Mucosa of rectum (tissue), 2 donors: Measurements from ENCODE around the gene FLT3.
"Not testable (repeated sequence)": the region's sequence is repeated elsewhere in the genome, so short reads cannot be mapped to it uniquely, and the experiment has no call there.

Experiments
- H3K27ac ChIP-seq, 2 donors: one replicate each; pipeline ENCODE4 v1.7.0; 2013; ENCODE audit warnings: inconsistent platforms in 2 of 2, low read depth in 2 of 2, low read length in 2 of 2
- H3K27me3 ChIP-seq, 2 donors: one replicate each; pipeline ENCODE4 v1.7.0; 2013; ENCODE audit warnings: low read length in 2 of 2; ENCODE audit not compliant: control insufficient read depth in 2 of 2, insufficient read depth in 2 of 2
- H3K36me3 ChIP-seq, 2 donors: one replicate each; pipeline ENCODE4 v1.7.0; 2013; ENCODE audit warnings: low read length in 2 of 2; ENCODE audit not compliant: control insufficient read depth in 2 of 2, insufficient read depth in 2 of 2
- H3K4me1 ChIP-seq, 2 donors: one replicate each; pipeline ENCODE4 v1.7.0; 2013; ENCODE audit warnings: low read length in 2 of 2, mild to moderate bottlenecking in 1 of 2; ENCODE audit not compliant: control insufficient read depth in 2 of 2, insufficient read depth in 2 of 2
- H3K4me3 ChIP-seq, 2 donors: one replicate each; pipeline ENCODE4 v1.7.0; 2013; ENCODE audit warnings: low read length in 2 of 2
- H3K9ac ChIP-seq, 2 donors: one replicate each; pipeline ENCODE4 v1.7.0; 2013; ENCODE audit warnings: low read length in 2 of 2, low read depth in 1 of 2, mild to moderate bottlenecking in 1 of 2
- H3K9me3 ChIP-seq, 2 donors: one replicate each; pipeline ENCODE4 v1.7.0; 2013; ENCODE audit warnings: low read length in 2 of 2; ENCODE audit not compliant: control insufficient read depth in 2 of 2
- donor health status: healthy.
- donor health status: Normal muscosa, but diverticular disease.

Gene FLT3

GRCh38 chr13:28032438-28032837, 67.9 kb downstream of the FLT3 start:
- H3K36me3 ChIP-seq, H3K27ac ChIP-seq, H3K4me1 ChIP-seq, H3K27me3 ChIP-seq, H3K9ac ChIP-seq, H3K4me3 ChIP-seq, H3K9me3 ChIP-seq: not testable (repeated sequence)

- Histone ChIP-seq H3K4me3 (no peak overlapping the region), H3K27me3 (peaks cover 0 to 3% of the 10 kb centered on the region in 2 donors), H3K27ac (peak overlapping the region in 1 of 2 donors; percentile 14), H3K4me1 (no peaks in the 10 kb centered on the region), H3K36me3 (no peaks in the 10 kb centered on the region), H3K9me3 (no peaks in the 10 kb centered on the region), H3K9ac (no peak overlapping the region)
Measured at GRCh38 chr13:28031896-28032288, 68.5 kb downstream of the FLT3 start.

GRCh38 chr13:28031220-28031895, 69.0 kb downstream of the FLT3 start:
- no peaks in the 10 kb centered on the region for H3K9me3 ChIP-seq
- no peak overlapping the region for H3K4me3 ChIP-seq
- H3K27me3 ChIP-seq = peaks cover 0 to 3% of the 10 kb centered on the region in 2 donors
- H3K9ac ChIP-seq = no peak overlapping the region
- no peaks in the 10 kb centered on the region for H3K4me1 ChIP-seq
- H3K27ac ChIP-seq = peak overlapping the region in 1 of 2 donors; percentile 14
- no peaks in the 10 kb centered on the region for H3K36me3 ChIP-seq

- Histone ChIP-seq H3K4me3 (no peak overlapping the region), H3K9ac (no peak overlapping the region), H3K27me3 (peaks cover 0 to 3% of the 10 kb centered on the region in 2 donors), H3K9me3 (no peaks in the 10 kb centered on the region), H3K36me3 (no peaks in the 10 kb centered on the region), H3K27ac (no peak overlapping the region), H3K4me1 (no peaks in the 10 kb centered on the region)
Measured at GRCh38 chr13:28027607-28028364, 72.6 kb downstream of the FLT3 start.

GRCh38 chr13:28027071-28027470, 73.3 kb downstream of the FLT3 start:
- no peak overlapping the region for H3K27ac ChIP-seq
- H3K4me1 ChIP-seq = no peaks in the 10 kb centered on the region
- H3K27me3 ChIP-seq = peaks cover 0 to 3% of the 10 kb centered on the region in 2 donors
- no peaks in the 10 kb centered on the region for H3K36me3 ChIP-seq
- no peaks in the 10 kb centered on the region for H3K9me3 ChIP-seq
- no peak overlapping the region for H3K9ac ChIP-seq
- H3K4me3 ChIP-seq = no peak overlapping the region

- H3K36me3 ChIP-seq = no peaks in the 10 kb centered on the region
- H3K9ac ChIP-seq = no peak overlapping the region
- H3K4me3 ChIP-seq = no peak overlapping the region
- H3K9me3 ChIP-seq = no peaks in the 10 kb centered on the region
- no peaks in the 10 kb centered on the region for H3K27me3 ChIP-seq
- H3K27ac ChIP-seq = no peak overlapping the region
- no peaks in the 10 kb centered on the region for H3K4me1 ChIP-seq
Measured at GRCh38 chr13:28026508-28026907, 73.9 kb downstream of the FLT3 start.

- no peaks in the 10 kb centered on the region for H3K27me3 ChIP-seq
- no peak overlapping the region for H3K9ac ChIP-seq
Measured at GRCh38 chr13:28022848-28023518, 77.4 kb downstream of the FLT3 start.

GRCh38 chr13:28014301-28014700, 86.1 kb downstream of the FLT3 start:
- no peak overlapping the region for H3K4me3 ChIP-seq
- no peaks in the 10 kb centered on the region for H3K36me3 ChIP-seq
- no peak overlapping the region for H3K9ac ChIP-seq
- H3K27me3 ChIP-seq = peaks cover 0 to 2% of the 10 kb centered on the region in 2 donors
- no peak overlapping the region for H3K27ac ChIP-seq
- no peaks in the 10 kb centered on the region for H3K9me3 ChIP-seq
- no peaks in the 10 kb centered on the region for H3K4me1 ChIP-seq

More at GRCh38 chr13:28022848-28023518, 77.4 kb downstream of the FLT3 start:
- H3K27ac ChIP-seq = no peak overlapping the region
- no peaks in the 10 kb centered on the region for H3K9me3 ChIP-seq
- no peaks in the 10 kb centered on the region for H3K4me1 ChIP-seq
- H3K4me3 ChIP-seq = no peak overlapping the region
- no peaks in the 10 kb centered on the region for H3K36me3 ChIP-seq

- Histone ChIP-seq H3K36me3 (no peaks in the 10 kb centered on the region), H3K9me3 (no peaks in the 10 kb centered on the region), H3K4me3 (no peak overlapping the region), H3K4me1 (no peaks in the 10 kb centered on the region), H3K27me3 (peaks cover 0 to 2% of the 10 kb centered on the region in 2 donors), H3K9ac (no peak overlapping the region), H3K27ac (no peak overlapping the region)
Measured at GRCh38 chr13:28013482-28013881, 86.9 kb downstream of the FLT3 start.

- Histone ChIP-seq H3K4me3 (no peak overlapping the region), H3K9me3 (no peaks in the 10 kb centered on the region), H3K4me1 (no peaks in the 10 kb centered on the region), H3K36me3 (no peaks in the 10 kb centered on the region), H3K27ac (no peak overlapping the region), H3K27me3 (peaks cover 0 to 2% of the 10 kb centered on the region in 2 donors), H3K9ac (no peak overlapping the region)
Measured at GRCh38 chr13:28012896-28013295, 87.5 kb downstream of the FLT3 start.
